OCI-LY1 (cell line): ENCODE results near the gene MAML2.

Source experiments
- H2AFZ ChIP-seq: fragments of 200-600 bp; sonication (generic), shearing (Covaris generic); 2 replicates; pipeline ENCODE4 v1.6.0; 2014; ENCODE audit warnings: antibody characterized with exemption, mild to moderate bottlenecking, low read length
- H3F3A ChIP-seq: fragments of 200-600 bp; sonication (generic), shearing (Covaris generic); 2 replicates; pipeline ENCODE4 v1.6.0; 2014; ENCODE audit warnings: mild to moderate bottlenecking, antibody characterized with exemption, low read length, moderate library complexity; ENCODE audit not compliant: insufficient read depth
- H3K27ac ChIP-seq: fragments of 200-600 bp; sonication (generic); 2 replicates; pipeline ENCODE4 v1.5.1; 2014; ENCODE audit warnings: low read length, mixed run types, mild to moderate bottlenecking, low read depth; ENCODE audit not compliant: poor library complexity, severe bottlenecking
- H3K27me3 ChIP-seq: fragments of 200-600 bp; sonication (generic); 2 replicates; pipeline ENCODE4 v1.6.0; 2014; ENCODE audit warnings: antibody characterized with exemption, mild to moderate bottlenecking, low read length, moderate library complexity; ENCODE audit not compliant: insufficient read depth
- H3K36me3 ChIP-seq: fragments of 200-600 bp; sonication (generic); 2 replicates; pipeline ENCODE4 v1.6.1; 2014; ENCODE audit warnings: mild to moderate bottlenecking, antibody characterized with exemption, low read length, moderate library complexity, mixed read lengths; ENCODE audit not compliant: insufficient read depth
- H3K4me1 ChIP-seq: fragments of 200-600 bp; sonication (generic); 2 replicates; pipeline ENCODE4 v1.5.1; 2014; ENCODE audit warnings: mild to moderate bottlenecking, low read length, moderate library complexity; ENCODE audit not compliant: insufficient read depth, severe bottlenecking
- H3K4me2 ChIP-seq: fragments of 200-600 bp; sonication (generic), shearing (Covaris generic); 2 replicates; pipeline ENCODE4 v1.6.1; 2014; ENCODE audit warnings: low read length
- H3K4me3 ChIP-seq: fragments of 200-600 bp; sonication (generic); 2 replicates; pipeline ENCODE4 v1.5.1; 2014; ENCODE audit warnings: low read length, low read depth, mild to moderate bottlenecking, mixed read lengths; ENCODE audit not compliant: poor library complexity, severe bottlenecking
- H3K79me2 ChIP-seq: fragments of 200-600 bp; shearing (Covaris generic); 2 replicates; pipeline ENCODE4 v1.6.1; 2016; ENCODE audit warnings: mixed run types, low read length, mixed read lengths; ENCODE audit not compliant: insufficient read depth
- H3K9ac ChIP-seq: fragments of 200-600 bp; sonication (generic), shearing (Covaris generic); 2 replicates; pipeline ENCODE4 v1.6.1; 2014; ENCODE audit warnings: mild to moderate bottlenecking, low read length, mixed read lengths
- H3K9me2 ChIP-seq: fragments of 200-600 bp; sonication (generic), shearing (Covaris generic); 2 replicates; pipeline ENCODE4 v1.6.1; 2014; ENCODE audit warnings: low read depth, mild to moderate bottlenecking, low read length, mixed read lengths
- H3K9me3 ChIP-seq: fragments of 200-600 bp; shearing (Covaris generic); 2 replicates; pipeline ENCODE4 v1.6.1; 2014; ENCODE audit warnings: low read length, mixed read lengths
- H4K20me1 ChIP-seq: fragments of 200-600 bp; sonication (generic), shearing (Covaris generic); 2 replicates; pipeline ENCODE4 v1.6.0; 2016; ENCODE audit warnings: mild to moderate bottlenecking, low read length; ENCODE audit not compliant: insufficient read depth
- EZH2 ChIP-seq: fragments of 200-600 bp; sonication (generic), shearing (Covaris generic); IDR thresholded peaks from 2 replicates; pipeline ENCODE4 v1.8.0; 2017; ENCODE audit warnings: borderline replicate concordance, mixed run types, mild to moderate bottlenecking, antibody characterized with exemption, low read length, moderate library complexity, mixed read lengths
- TF ChIP-seq, protein P1 (sequence below): fragments of 200-600 bp; sonication (generic), shearing (Covaris generic); IDR thresholded peaks from 2 replicates; pipeline ENCODE4 v1.5.1; 2017; ENCODE audit warnings: mild to moderate bottlenecking, antibody characterized with exemption, low read length, moderate library complexity, mixed read lengths

The MAML2 gene

DNA sequence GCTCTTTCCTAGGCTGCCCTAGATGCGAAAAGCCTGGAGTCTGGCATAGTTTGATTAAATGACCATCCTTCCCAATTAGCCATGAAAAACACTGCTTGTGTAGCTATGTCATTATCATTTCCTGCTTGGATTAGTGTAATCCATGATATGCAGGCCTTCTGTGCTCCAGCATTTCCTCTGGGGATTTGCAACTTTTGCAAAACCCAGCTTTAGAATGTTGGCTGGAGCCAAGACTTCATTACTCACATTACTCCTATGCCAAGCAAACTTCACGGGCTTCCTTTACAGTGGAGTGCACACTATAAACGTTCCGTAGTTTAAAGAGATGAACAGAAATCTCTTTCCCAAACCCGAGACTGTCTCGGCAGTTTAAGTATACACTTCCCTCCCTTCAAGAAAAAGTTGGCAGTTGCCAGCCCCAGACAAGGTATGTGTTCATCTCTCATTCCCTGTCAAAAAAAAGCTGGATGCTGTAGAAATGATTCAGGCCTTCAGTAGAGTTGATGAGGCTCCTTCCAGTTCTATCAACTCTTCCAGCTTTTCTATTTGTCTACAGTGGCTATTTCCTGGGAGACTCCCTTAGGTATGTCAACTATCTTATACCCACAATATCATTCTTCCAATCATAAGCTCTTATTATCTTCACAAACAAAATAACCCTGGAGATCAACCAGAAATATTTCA, 180.0 kb downstream of the MAML2 start:
- H3K4me2 ChIP-seq = no peak overlapping the region
- H3K36me3 ChIP-seq = no peaks in the 10 kb centered on the region
- no peaks in the 10 kb centered on the region for H3K9me3 ChIP-seq
- no peaks in the 10 kb centered on the region for H3K27me3 ChIP-seq
- H3K79me2 ChIP-seq = no peaks in the 10 kb centered on the region
- no peaks in the 10 kb centered on the region for H4K20me1 ChIP-seq
- H3K4me3 ChIP-seq = no peak overlapping the region
- no peaks in the 10 kb centered on the region for H3F3A ChIP-seq
- H2AFZ ChIP-seq = no peak overlapping the region
- no peaks in the 10 kb centered on the region for H3K4me1 ChIP-seq
- TF ChIP-seq, protein P1, sequence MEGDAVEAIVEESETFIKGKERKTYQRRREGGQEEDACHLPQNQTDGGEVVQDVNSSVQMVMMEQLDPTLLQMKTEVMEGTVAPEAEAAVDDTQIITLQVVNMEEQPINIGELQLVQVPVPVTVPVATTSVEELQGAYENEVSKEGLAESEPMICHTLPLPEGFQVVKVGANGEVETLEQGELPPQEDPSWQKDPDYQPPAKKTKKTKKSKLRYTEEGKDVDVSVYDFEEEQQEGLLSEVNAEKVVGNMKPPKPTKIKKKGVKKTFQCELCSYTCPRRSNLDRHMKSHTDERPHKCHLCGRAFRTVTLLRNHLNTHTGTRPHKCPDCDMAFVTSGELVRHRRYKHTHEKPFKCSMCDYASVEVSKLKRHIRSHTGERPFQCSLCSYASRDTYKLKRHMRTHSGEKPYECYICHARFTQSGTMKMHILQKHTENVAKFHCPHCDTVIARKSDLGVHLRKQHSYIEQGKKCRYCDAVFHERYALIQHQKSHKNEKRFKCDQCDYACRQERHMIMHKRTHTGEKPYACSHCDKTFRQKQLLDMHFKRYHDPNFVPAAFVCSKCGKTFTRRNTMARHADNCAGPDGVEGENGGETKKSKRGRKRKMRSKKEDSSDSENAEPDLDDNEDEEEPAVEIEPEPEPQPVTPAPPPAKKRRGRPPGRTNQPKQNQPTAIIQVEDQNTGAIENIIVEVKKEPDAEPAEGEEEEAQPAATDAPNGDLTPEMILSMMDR = no peak
- TF ChIP-seq EZH2 = no peak
- H3K9me2 ChIP-seq = no peaks in the 10 kb centered on the region
- no peak overlapping the region for H3K9ac ChIP-seq
- no peak overlapping the region for H3K27ac ChIP-seq

DNA sequence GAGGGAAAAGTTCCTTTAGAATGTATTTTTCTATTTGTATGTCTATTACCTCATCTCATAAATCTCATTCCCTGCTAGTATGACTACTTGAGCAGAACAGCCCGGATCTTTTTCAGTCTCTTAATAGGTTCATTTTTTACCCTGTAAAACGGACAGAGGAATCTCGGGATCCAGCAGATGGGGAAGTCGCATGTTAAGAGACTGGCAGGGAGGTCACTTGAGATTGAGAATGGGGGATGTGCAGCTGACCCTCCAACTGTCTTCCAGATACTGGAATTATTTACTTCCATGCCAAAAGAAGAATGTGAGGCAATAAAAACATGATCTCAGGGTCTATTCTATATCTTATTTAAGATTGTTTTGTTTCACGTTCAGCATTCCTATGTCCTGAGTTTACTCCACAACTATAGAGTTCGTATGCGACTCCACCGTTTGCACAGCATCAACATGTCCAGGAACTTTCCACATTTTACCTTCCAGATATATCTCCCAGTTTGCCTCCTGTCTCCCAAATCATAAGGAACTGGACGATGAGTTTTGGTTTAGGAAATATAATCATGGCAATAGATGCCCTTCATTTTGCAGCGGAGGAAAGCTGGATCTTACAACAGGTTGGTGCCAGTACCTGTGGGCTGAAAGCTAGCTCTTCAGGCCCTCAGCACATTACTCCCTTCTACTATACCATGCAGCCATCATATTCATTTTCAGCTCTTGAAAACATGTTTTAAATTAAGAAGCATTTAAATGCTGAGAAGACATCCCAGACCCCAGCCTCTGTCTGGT, 181.5 kb downstream of the MAML2 start:
- Histone ChIP-seq H3K4me2 (no peak overlapping the region), H3K36me3 (no peaks in the 10 kb centered on the region), H3K9me3 (no peaks in the 10 kb centered on the region), H3K27ac (no peak overlapping the region), H3K4me3 (no peak overlapping the region), H3K9me2 (no peaks in the 10 kb centered on the region), H3K4me1 (peaks cover 12% of the 10 kb centered on the region), H3K9ac (no peak overlapping the region), H3K79me2 (no peaks in the 10 kb centered on the region), H3K27me3 (no peaks in the 10 kb centered on the region), H4K20me1 (no peaks in the 10 kb centered on the region), H2AFZ (no peak overlapping the region), H3F3A (no peaks in the 10 kb centered on the region)
- no peak for TF ChIP-seq EZH2
- TF ChIP-seq, protein P1 = no peak

DNA sequence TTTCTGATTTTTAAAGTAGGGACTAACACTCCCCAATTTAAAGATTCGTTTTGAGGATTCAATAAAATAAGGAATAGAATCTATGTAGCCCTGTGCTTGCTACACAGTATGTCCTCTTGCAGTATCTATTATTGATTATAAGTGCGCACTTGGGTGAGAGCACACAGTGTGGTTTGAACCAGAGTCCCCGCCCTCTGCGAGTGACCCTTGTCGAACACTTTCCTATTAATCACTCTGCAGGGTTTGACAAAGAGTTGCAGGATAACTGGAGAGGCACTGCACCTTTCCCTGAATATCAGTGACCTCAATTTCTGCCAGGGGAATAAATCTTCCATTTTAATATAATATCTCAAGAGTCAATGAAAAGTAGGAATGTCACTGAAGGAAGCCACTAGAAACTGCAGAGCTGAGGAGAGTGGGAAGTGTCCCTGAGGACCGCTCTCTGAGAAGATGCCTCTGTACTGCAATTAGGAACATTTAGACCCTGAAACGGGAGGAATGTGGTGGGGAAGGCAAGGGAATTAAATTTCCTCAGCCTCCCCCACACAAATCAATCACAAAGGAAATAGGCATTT, 182.2 kb downstream of the MAML2 start:
- H3K27ac ChIP-seq = no peak overlapping the region
- H3K36me3 ChIP-seq = no peaks in the 10 kb centered on the region
- no peaks in the 10 kb centered on the region for H3K9me2 ChIP-seq
- no peaks in the 10 kb centered on the region for H3F3A ChIP-seq
- H4K20me1 ChIP-seq = no peaks in the 10 kb centered on the region
- H3K9ac ChIP-seq = no peak overlapping the region
- H3K9me3 ChIP-seq = no peaks in the 10 kb centered on the region
- TF ChIP-seq, protein P1 = no peak
- no peak for TF ChIP-seq EZH2
- no peaks in the 10 kb centered on the region for H3K27me3 ChIP-seq
- no peak overlapping the region for H3K4me3 ChIP-seq
- H3K4me2 ChIP-seq = no peak overlapping the region
- H2AFZ ChIP-seq = no peak overlapping the region
- no peaks in the 10 kb centered on the region for H3K79me2 ChIP-seq
- H3K4me1 ChIP-seq = peaks cover 19% of the 10 kb centered on the region
